Ammon's horn (tissue), 1 donor: ENCODE results near the gene EEF1G.
"Not testable (repeated sequence)": the region's sequence is repeated elsewhere in the genome, so short reads cannot be mapped to it uniquely, and the experiment has no call there.

Source experiments
- DNase-seq: peaks from one replicate; pipeline ENCODE4 v3.0.0-alpha.2; 2016; ENCODE audit warnings: low spot score

Gene EEF1G

GRCh38 chr11:62573592-62574362 is at the start of gene EEF1G:
EEF1G (minus strand) TSS chr11:62573891; CDS start chr11:62573842, 49 bp downstream.
- DNase-seq, result peak; percentile 99

DNA sequence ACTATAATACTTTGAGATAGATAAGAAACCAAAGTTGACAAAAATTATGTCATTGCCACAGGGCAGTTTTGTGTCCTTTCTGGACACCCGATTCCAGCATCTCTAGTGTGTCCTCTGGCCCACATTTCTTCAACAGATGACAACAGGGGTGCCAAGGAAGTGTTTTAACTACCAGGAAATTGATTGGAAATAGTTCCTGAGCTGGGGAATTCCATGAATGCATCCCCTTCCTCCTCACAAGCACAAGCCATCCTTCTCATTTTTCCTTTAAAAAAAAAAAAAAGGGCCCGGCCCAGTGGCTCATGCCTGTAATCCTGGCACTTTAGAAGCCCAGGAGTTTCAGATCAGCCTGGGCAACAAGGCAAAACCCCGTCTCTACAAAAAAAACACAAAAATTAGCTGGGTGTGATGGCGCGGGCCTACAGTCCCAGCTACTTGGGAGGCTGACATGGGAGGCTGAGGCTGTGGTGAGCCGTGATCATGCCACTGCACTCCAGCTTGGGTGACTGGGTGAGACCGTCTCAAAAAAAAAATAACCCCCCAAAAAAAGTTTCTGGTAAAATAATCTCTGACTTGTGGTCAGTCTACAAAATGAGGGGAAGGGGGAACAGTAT is 48.9 kb upstream of the EEF1G start:
- DNase-seq, result no peak

DNA sequence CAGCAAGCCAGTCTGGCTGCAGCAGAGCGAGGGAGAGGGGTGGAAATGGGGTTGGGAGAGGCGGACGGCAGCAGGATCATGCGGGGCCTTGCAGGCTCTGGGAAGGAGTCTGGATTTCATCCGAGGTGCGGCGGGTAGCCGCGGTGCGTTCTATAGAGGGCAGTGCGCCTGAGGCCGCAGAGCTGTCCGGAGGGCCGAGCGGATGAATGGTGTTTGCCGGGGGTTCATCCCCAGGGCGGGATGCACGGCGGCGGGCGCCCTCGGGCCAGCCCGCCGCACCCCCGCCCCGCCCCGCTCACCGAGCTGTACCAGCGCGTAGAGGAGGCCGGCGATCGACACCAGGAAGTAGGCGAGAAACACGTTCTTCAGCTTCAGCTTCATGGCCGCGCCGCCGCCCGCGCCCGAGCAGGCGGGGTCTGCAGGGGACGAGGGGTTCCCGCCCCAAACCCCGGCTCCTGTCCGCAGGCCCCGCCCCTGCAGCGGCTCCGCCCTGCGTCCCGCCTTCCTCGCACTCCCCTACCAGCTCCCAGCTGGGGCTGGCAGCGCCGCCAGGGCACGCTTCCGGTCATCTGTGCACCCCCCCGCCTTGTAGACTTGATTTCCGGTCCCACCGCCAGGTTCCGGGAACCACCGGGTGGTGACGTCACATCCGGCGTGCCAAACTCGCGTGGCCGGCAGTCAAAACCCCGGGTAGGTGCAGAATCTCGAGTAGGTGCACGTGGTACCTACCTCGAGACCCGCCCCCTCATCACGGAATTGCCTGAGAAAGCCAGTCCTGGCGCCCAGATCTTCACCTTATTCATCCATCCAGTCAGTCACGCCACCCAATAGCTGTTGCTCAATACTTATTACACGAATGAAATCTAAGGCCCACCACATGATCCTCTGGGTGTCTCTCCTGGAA is 48.1 kb upstream of the EEF1G start, which contains the start of gene B3GAT3:
Gene B3GAT3, minus strand, starts transcription at position 420 of the 904 bp plus-strand sequence. Its CDS starts 39 bp downstream, at position 381.
- DNase-seq, result peak; percentile 99

DNA sequence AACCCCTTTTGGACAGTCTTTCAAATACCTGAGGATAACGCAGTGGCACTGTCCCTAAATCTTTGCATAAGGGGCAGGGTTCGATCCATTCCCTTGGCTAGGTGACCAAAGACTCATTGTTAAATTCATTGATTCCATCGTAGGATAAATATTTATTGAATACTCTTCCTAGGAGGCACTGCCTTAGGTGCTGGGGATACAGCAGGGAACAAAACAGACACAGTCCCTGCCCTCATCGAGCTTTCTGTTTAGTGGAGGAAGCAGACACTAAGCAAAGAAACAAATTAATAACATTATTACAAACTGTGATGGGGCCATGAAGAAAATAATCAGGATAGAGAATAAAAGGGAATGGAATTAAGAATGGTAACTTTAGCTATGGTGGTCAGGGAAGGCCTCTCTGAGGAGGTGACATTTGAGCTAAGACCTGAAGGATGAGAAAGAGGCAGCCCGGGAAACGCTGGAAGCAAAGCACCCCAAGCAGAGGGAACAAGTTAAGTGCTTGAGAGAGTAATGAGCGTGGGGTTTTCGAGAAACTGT is 47.4 kb upstream of the EEF1G start:
- no peak for DNase-seq

- not testable (repeated sequence) for DNase-seq
Measured at GRCh38 chr11:62616957-62617356, 43.3 kb upstream of the EEF1G start.

GRCh38 chr11:62615521-62615920 is 41.8 kb upstream of the EEF1G start:
- DNase-seq, result no peak

DNA sequence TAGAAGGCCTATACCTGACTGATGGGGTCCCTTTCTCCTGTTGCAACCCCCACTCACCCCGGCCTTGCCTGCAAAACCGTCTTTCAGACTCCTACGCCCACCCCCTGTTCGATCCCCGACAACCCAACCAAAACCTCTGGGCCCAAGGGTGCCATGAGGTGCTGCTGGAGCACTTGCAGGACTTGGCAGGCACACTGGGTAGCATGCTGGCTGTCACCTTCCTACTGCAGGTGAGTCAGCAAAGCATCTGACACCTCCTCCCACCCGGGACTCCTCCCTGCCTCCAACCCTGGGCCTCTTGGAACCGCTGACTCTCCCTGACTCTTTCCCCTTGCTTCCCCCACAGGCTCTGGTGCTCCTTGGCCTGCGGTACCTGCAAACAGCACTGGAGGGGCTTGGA is 40.6 kb upstream of the EEF1G start:
- DNase-seq, result no peak

GRCh38 chr11:62613291-62613778 is 39.6 kb upstream of the EEF1G start:
- no peak for DNase-seq

GRCh38 chr11:62612366-62613290 is 38.9 kb upstream of the EEF1G start, which contains the start of the genes EML3 and ROM1:
EML3 (minus strand) TSS chr11:62612775; CDS start chr11:62612457, 318 bp downstream.
ROM1 (plus strand) TSS chr11:62613257; CDS start chr11:62613282, 25 bp downstream.
- peak; percentile 90 for DNase-seq

DNA sequence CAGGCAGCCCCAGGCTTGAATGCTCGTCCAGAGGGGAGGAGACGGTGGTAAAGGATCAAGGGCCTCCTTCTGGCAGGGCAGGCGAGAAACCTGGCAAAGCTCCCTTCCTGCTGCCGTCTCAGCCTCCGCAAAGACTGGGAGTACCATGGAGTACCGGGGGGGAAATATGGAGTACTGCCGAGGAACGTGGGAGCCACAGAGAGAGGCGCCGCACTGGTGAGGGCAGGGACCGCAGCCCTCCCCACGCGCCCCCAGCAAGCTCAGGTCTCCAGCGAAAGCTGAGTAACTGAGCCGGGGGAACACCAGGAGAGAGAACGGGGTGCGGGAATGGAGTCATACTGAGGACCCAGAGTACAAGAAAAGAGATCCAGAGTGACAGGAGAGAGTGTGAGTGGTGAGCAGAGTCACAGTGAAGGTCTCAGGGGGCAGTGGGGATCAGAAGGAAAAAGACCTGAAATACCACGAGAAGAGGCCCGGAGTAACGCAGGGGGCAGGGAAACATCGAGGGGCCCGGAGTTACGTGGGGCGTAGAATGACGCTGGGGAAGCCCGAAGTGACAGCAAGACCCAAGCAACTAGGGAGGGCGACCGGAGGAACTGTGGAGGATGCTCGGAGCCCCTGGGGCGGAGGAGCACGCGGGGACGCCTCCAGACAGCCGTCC is 38.1 kb upstream of the EEF1G start:
- DNase-seq, result peak; percentile 68

DNA sequence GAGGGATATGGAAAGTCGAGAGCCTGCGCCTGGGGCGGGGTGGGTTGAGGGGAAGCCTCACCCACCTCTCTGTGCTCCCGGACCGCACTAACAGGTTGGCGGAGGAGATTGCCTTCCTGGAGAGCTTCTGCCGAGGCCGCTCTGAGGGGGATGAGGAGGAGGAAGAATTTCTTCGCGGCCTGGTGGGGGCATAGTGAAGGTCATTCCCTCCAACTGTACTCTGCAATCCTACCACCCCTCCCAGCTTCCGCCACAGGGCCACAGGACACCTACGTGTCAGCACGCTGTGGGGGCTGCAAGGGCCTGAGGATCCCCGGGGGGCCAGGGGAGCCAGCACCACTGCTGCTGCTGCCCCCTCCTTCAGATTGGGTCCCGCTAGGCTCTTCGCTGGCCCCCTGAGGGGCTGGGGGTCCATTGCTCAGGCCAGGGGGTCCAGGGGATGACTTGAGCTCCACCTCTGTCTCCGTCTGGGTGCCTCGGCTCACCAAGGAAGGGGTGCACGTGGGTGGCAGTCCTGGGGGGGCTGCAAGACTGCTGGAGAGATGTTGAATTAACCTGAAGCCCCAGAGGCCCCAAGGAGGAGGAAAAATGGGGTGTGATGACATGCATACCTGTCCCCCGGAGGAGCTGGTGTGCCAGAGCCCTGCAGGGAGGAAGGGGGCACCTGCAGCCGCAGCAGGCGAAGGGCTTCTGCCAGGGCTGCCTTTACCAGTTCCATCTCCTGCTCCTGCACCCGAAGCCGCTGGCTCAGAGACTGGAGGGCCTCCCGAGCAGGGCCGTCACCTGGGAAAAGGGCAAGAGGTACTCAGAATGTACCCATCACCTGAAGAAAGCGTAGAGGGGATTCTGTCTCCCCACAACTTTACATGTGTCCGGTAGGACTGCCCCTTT is 37.4 kb upstream of the EEF1G start:
- DNase-seq, result no peak

DNA sequence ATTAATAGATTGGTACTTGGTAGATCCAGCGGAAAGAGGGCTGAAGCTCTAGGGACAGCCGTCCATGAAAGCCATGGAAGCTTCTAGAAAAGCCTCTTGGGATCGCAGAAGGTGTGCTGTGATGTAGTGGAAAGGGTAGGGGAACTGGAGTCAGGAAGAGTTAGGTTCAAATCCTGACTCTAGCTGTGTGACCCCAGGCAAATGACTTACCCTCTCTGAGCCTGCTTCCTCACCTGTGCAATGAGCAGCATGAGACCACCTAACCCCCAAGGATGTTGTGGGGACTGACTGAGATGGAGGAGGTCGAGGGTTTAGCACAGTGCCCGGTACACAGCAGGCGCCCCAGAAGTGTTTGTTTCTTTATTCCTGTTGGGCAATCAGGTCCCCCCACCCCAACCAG is 36.7 kb upstream of the EEF1G start:
- no peak for DNase-seq

- DNase-seq, result no peak
Measured at GRCh38 chr11:62608776-62609175, 35.1 kb upstream of the EEF1G start.

DNA sequence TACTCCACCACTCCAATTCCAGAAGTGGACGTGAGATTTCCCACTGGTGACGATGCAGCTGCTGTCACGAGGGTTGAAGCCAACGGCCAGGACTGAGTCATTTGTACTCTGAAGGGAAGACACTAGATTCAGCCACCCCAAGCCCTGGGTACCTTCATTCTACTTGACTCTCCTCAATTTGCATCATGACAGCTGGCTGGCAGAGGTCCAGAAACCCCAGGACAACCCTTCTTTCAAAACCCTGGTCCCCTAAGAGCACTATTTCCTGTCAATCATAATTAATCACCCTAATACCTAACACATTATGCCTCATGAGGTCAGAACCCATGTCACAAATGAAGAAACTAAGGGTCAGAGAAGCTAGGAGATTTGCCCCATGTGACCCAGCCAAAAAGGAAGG is 34.0 kb upstream of the EEF1G start:
- DNase-seq, result no peak

DNA sequence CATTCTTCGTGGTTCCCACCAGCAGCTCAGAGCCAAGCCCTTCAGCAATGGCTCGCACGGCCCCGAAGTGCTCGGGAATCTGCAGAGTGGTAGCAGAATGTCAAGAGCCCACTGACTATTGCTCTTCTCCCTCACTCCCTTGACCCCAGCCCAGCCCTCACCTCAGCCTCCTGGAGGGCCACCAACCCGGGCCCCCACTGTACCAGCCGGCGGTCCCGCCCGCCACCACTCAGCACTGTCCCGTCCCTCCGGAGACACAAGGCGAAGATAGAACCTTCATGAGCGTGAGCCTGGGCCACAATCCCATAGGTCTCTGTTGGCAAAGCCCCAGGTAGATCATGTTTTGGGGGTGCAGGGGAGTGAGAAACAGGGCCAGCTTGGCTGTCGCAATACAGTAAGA is 32.2 kb upstream of the EEF1G start:
- DNase-seq, result no peak

DNA sequence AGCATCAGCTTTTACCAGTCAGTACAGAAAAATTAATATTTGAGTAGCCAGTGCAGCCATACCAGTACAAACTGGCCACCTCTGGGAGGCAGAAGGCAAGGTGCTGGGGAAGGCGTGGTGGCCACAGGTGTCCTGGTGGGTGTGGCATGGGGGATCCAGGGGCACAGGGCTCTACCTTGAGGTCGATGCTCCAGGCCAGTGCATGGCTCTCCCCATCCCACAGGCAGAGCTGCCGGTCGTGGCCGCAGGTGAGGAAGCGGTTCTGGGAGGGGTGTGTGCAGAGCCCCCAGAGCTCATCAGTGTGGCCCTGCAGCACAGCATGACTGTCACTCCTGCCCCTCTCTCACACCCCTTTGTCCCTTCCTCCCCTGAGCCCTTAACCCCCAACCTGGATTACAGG is 31.8 kb upstream of the EEF1G start:
- no peak for DNase-seq

- no peak for DNase-seq
Measured at GRCh38 chr11:62604460-62605120, 30.9 kb upstream of the EEF1G start.

- no peak for DNase-seq
Measured at GRCh38 chr11:62603776-62604299, 30.1 kb upstream of the EEF1G start.
